PFSK-1 (cell line): Measurements from ENCODE around the gene SMG6.

ENCODE experiments used
- FOXP2 ChIP-seq: optimal IDR thresholded peaks from 2 replicates; pipeline ENCODE3; 2011; ENCODE audit warnings: borderline replicate concordance, control low read depth, inconsistent platforms; ENCODE audit not compliant: insufficient read depth; ENCODE audit errors: extremely low read length, extremely low read depth
- POLR2AphosphoS5 ChIP-seq: IDR thresholded peaks from 2 replicates; pipeline ENCODE4 v1.6.1; 2012; ENCODE audit warnings: low read depth, mild to moderate bottlenecking, control low read depth, low read length, moderate library complexity
- REST ChIP-seq, 2 experiments: IDR thresholded peaks; 2 replicates each; pipeline versions ENCODE4 v1.6.1 to v1.8.0; 2011 to 2012; ENCODE audit warnings: low read depth in 2 of 2, low read length in 2 of 2, control low read depth in 1 of 2, inconsistent platforms in 1 of 2, mild to moderate bottlenecking in 1 of 2, moderate library complexity in 1 of 2; ENCODE audit not compliant: insufficient read depth in 1 of 2
- SIN3A ChIP-seq: IDR thresholded peaks from 2 replicates; pipeline ENCODE4 v1.6.1; 2012; ENCODE audit warnings: mild to moderate bottlenecking, low read length, moderate library complexity, borderline replicate concordance; ENCODE audit not compliant: insufficient read depth
- TAF1 ChIP-seq: IDR thresholded peaks from 2 replicates; pipeline ENCODE4 v1.6.1; 2012; ENCODE audit warnings: low read length, control low read depth, borderline replicate concordance; ENCODE audit not compliant: insufficient read depth

SMG6 gene

GRCh38 chr17:2237521-2237921 is 66.1 kb downstream of the SMG6 start:
- TF ChIP-seq SIN3A: no peak
- TF ChIP-seq FOXP2: no peak
- TF ChIP-seq POLR2AphosphoS5: no peak
- no peak for TF ChIP-seq REST (IDR thresholded peaks at IDR 0.05; ENCODE audit: insufficient read depth in 1 of 2, low read depth in 2 of 2, low read length in 2 of 2)
- no peak for TF ChIP-seq TAF1

GRCh38 chr17:2235792-2236366 is 67.7 kb downstream of the SMG6 start:
- TF ChIP-seq FOXP2 (no peak), REST (IDR thresholded peaks at IDR 0.05; ENCODE audit: insufficient read depth in 1 of 2, low read depth in 2 of 2, low read length in 2 of 2) (no peak), TAF1 (no peak), POLR2AphosphoS5 (no peak), SIN3A (no peak)

GRCh38 chr17:2235265-2235664 is 68.3 kb downstream of the SMG6 start:
- TF ChIP-seq TAF1 (no peak), REST (IDR thresholded peaks at IDR 0.05; ENCODE audit: insufficient read depth in 1 of 2, low read depth in 2 of 2, low read length in 2 of 2) (no peak), SIN3A (no peak), POLR2AphosphoS5 (no peak), FOXP2 (no peak)

GRCh38 chr17:2233441-2233947 is 70.1 kb downstream of the SMG6 start:
- TF ChIP-seq REST (IDR thresholded peaks at IDR 0.05; ENCODE audit: insufficient read depth in 1 of 2, low read depth in 2 of 2, low read length in 2 of 2) (no peak), SIN3A (no peak), FOXP2 (no peak), TAF1 (no peak), POLR2AphosphoS5 (no peak)
